Ovary (tissue), 9 donors: ENCODE results near the gene CD8A. TPM values are rescaled to one million over a fixed set of nuclear protein-coding genes. Genes with fewer than 3 reads are reported as not detected.

Experiments
- DNase-seq, 5 donors: peaks; one replicate each; pipeline ENCODE4 v3.0.0-alpha.2; 2019 to 2020
- H3K27ac ChIP-seq, 2 donors: fragments of 200-600 bp; one replicate each; pipeline versions ENCODE4 v1.5.1 to v1.8.0; 2019 to 2022
- H3K27me3 ChIP-seq: fragments of 200-600 bp; one replicate; pipeline ENCODE4 v1.8.0; 2022
- H3K36me3 ChIP-seq: fragments of 200-600 bp; sonication (generic); one replicate; pipeline ENCODE4 v1.5.1; 2019
- H3K4me1 ChIP-seq: one replicate; pipeline ENCODE4 v1.8.1; 2013; ENCODE audit warnings: mild to moderate bottlenecking, moderate library complexity; ENCODE audit not compliant: insufficient read depth
- H3K4me3 ChIP-seq: fragments of 200-600 bp; sonication (generic); one replicate; pipeline ENCODE4 v1.5.1; 2017
- H3K9me3 ChIP-seq, 2 donors: fragments of 200-600 bp in 1 of 2; sonication (generic) in 1 of 2; one replicate each; pipeline versions ENCODE4 v1.5.1 to v1.8.1; 2013 to 2019; ENCODE audit warnings: mild to moderate bottlenecking in 1 of 2, moderate library complexity in 1 of 2
- EP300 ChIP-seq: sonication (generic); formaldehyde crosslinking; IDR thresholded peaks from one replicate; pipeline ENCODE4 v1.6.1; 2017; ENCODE audit warnings: antibody characterized with exemption
- POLR2A ChIP-seq: fragments of 450-650 bp; IDR thresholded peaks from one replicate; pipeline ENCODE4 v1.6.1; 2017; ENCODE audit warnings: antibody characterized with exemption, mild to moderate bottlenecking, moderate library complexity
- WGBS, 3 donors: extraction: QIAGEN DNeasy Blood & Tissue Kit in 1 of 3; methylation state at CpG; one replicate each; pipeline versions ENCODE4 v1.1.5 to v1.1.7; 2013 to 2017; 5-methylcytosine and 5-hydroxymethylcytosine counted together
- intact Hi-C, 4 donors: fragments of 100-400 bp; cut with DNase I; formaldehyde crosslinking; loops; one replicate each; pipeline versions ENCODE4 v1.11.0 to v1.15.1; 2022 to 2023
- polyA plus RNA-seq, 2 donors: library from polyadenylated mRNA; stranded (reverse); fragments of 200-250 nt in 1 of 2; fragments of 350-450 nt in 1 of 2; fragmentation: Illumina TruSeq in 1 of 2; extraction: RNeasy Lipid Tissue Mini Kit (QIAGEN cat#74804) in 1 of 2; gene quantifications; one replicate each; pipeline ENCODE4 v1.2.3, GENCODE V29; 2013 to 2014
- total RNA-seq, 7 donors: library from RNA; depleted of rRNA in 2 of 7; stranded (reverse); fragments of >200 nt in 2 of 7; fragmentation: NEBNext Ultra II Directional in 3 of 7; extraction: Animal tissue kit (Norgen Biotek cat#: 25700) in 3 of 7; gene quantifications; one replicate each; pipeline versions ENCODE4 v1.1.0 to v1.2.4, GENCODE V29; 2016 to 2023
- TF ChIP-seq, protein P1 (sequence below), 3 donors: fragments of 450-650 bp in 2 of 3; fragments of 200-600 bp in 1 of 3; IDR thresholded peaks; one replicate each; pipeline versions ENCODE4 v1.5.1 to v1.8.0; 2016 to 2022; ENCODE audit warnings: antibody characterized with exemption in 3 of 3, mild to moderate bottlenecking in 1 of 3
- donor health status: DM: no; HTN: no; CAD: no; lungs with moderate emphysema.
- donor health status: DM: no; HTN: no; CAD: no.
- donor health status: Bipolar disorder and iron deficiency.
- donor health status: DM: yes; HTN: yes; CAD: no.
- donor health status: DM: no; HTN: no; CAD: no.
- donor health status: DM: yes; HTN: yes; CAD: no.

Gene CD8A
- total and polyA plus RNA-seq, 9 donors, result 0.53 to 10.0 (median 1.1) TPM

GRCh38 chr2:86790134-86790675 lies 508 bp downstream of the CD8A start:
- Histone ChIP-seq H3K27ac (no peak overlapping the region), H3K4me3 (no peak overlapping the region), H3K9me3 (no peaks in the 10 kb centered on the region), H3K4me1 (peaks cover 5% of the 10 kb centered on the region), H3K27me3 (peaks cover 4% of the 10 kb centered on the region), H3K36me3 (no peaks in the 10 kb centered on the region)
- WGBS, 3 donors, result 3 to 11% (median 9%) methylated on average over 36 to 40 of the region's 40 CpGs
- no peak for DNase-seq
- TF ChIP-seq, protein P1, sequence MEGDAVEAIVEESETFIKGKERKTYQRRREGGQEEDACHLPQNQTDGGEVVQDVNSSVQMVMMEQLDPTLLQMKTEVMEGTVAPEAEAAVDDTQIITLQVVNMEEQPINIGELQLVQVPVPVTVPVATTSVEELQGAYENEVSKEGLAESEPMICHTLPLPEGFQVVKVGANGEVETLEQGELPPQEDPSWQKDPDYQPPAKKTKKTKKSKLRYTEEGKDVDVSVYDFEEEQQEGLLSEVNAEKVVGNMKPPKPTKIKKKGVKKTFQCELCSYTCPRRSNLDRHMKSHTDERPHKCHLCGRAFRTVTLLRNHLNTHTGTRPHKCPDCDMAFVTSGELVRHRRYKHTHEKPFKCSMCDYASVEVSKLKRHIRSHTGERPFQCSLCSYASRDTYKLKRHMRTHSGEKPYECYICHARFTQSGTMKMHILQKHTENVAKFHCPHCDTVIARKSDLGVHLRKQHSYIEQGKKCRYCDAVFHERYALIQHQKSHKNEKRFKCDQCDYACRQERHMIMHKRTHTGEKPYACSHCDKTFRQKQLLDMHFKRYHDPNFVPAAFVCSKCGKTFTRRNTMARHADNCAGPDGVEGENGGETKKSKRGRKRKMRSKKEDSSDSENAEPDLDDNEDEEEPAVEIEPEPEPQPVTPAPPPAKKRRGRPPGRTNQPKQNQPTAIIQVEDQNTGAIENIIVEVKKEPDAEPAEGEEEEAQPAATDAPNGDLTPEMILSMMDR (IDR thresholded peaks at IDR 0.05), result no peak
- TF ChIP-seq POLR2A, result no peak
- no peak for TF ChIP-seq EP300
- intact Hi-C loops, result no loop called here

GRCh38 chr2:86789687-86790133 lies 1.0 kb downstream of the CD8A start:
- TF ChIP-seq POLR2A (no peak), EP300 (no peak)
- TF ChIP-seq, protein P1 (IDR thresholded peaks at IDR 0.05), result no peak
- no peak overlapping the region for H3K4me3 ChIP-seq
- H3K27me3 ChIP-seq, result peaks cover 4% of the 10 kb centered on the region
- H3K9me3 ChIP-seq, result no peaks in the 10 kb centered on the region
- 5 to 10% (median 8%) methylated on average over 27 to 40 of the region's 40 CpGs for WGBS, 3 donors
- intact Hi-C loops, result no loop called here
- H3K4me1 ChIP-seq, result peaks cover 5% of the 10 kb centered on the region
- no peaks in the 10 kb centered on the region for H3K36me3 ChIP-seq
- H3K27ac ChIP-seq, result no peak overlapping the region
- DNase-seq, result no peak

- Histone ChIP-seq H3K36me3 (no peaks in the 10 kb centered on the region), H3K4me1 (peaks cover 5% of the 10 kb centered on the region), H3K4me3 (no peak overlapping the region), H3K9me3 (no peaks in the 10 kb centered on the region), H3K27ac (no peak overlapping the region), H3K27me3 (peaks cover 4% of the 10 kb centered on the region)
- WGBS, 3 donors, result 2 to 7% (median 2%) methylated on average over 39 to 64 of the region's 64 CpGs
- intact Hi-C loops, result no loop called here
- no peak for DNase-seq
- TF ChIP-seq EP300, result no peak
- TF ChIP-seq, protein P1 (IDR thresholded peaks at IDR 0.05), result no peak
- TF ChIP-seq POLR2A, result no peak
Measured at GRCh38 chr2:86788881-86789686, 1.6 kb downstream of the CD8A start.

DNA sequence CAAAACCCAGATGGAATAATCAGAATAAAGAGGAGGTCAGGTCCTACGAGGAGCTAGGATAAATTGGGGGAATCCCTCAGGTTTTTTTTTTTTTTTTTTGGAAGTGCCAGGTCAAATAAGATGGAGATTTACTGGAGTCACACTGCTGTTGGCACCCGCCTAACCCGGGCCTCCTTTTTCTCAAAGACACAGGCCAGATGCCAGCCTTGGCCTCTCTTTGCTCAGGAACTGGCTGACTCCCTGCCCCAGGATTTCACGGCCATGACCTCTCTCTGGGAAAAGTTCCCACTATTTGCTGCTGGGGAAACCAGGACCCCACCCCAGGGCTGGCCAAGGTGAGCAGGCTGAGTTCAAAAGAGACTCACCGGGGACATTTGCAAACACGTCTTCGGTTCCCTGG lies 2.5 kb downstream of the CD8A start:
- H3K9me3 ChIP-seq, result no peaks in the 10 kb centered on the region
- no peak for TF ChIP-seq POLR2A
- TF ChIP-seq, protein P1 (IDR thresholded peaks at IDR 0.05), result no peak
- TF ChIP-seq EP300, result no peak

More for the DNA sequence above, 2.5 kb downstream of the CD8A start:
- Histone ChIP-seq H3K27me3 (peaks cover 4% of the 10 kb centered on the region), H3K36me3 (no peaks in the 10 kb centered on the region), H3K4me1 (peaks cover 5% of the 10 kb centered on the region), H3K4me3 (no peak overlapping the region), H3K27ac (no peak overlapping the region)
- no peak for DNase-seq
- intact Hi-C loops, result no loop called here
- 31 to 43% (median 39%) methylated on average over 7 of the region's 7 CpGs for WGBS, 3 donors
